ENCODE data around the gene ZBED4. TPM values are rescaled to one million over a fixed set of nuclear protein-coding genes. Genes with fewer than 3 reads are reported as not detected.

ZBED4 gene
- total and polyA plus RNA-seq, 2 of the 13 experiments (the other 11 are each of a cell fraction or from before 2014, with no cell fraction given) = 5.4 to 9.6 TPM

DNA sequence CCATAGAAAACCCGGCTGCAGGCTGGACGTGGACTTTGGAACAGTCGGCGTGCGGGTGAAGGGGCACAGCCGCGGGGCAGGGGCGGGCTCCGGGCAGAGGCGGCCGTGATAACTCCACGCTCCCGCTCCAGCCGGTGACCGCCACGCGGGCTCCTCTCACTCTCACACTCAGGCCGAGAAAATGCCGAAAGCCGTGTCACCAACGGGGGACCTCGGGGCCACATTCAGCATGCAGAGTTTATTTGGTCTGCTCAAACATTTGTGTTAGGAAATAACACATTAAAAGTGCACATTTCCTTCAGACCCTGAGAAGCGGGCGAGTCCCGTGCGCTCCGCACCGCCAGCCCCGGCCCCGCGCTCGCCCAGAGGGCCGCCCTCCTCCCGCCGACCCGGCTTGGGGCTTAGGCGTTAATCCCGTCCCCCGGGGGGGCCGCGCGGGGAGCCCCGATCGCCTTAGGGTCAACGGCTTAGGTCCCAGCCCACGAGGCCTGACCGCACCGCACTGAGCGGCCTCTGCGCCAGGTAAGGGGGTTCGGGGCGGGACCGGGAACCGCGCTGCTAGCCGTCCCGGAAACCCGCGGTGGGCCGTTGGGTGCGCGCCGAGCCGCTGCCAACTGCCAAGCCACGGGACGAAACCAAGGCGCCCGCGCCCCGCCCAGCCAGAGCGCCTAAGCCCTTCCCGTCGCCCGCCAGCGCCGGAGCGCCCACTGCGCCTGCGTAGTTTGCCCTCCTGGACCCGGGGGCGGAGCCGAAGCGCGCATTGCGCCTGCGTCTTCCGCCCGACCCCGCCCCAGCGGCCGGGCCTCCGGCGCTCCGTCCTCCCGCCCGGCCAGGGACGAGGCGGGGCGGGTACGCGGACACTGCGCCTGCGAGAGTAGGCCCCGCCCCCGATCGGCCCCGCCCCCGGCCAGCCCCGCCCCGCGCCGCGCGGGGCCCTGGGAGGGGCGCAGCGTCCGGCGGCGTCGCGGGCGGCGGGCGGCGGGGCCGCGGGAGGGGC is at the start of gene ZBED4 (continued):
- TF ChIP-seq SYNCRIP (IDR thresholded peaks at IDR 0.05; ENCODE audit: insufficient read depth, low read depth, low read length) = no peak
- TF ChIP-seq ZNF556 (CRISPR knock-in tag; IDR thresholded peaks at IDR 0.05; ENCODE audit: borderline replicate concordance) = no peak
- no peak for TF ChIP-seq ZNF367 (CRISPR knock-in tag; IDR thresholded peaks at IDR 0.05; ENCODE audit: borderline replicate concordance)
- peak; percentile 42; the same call in 1 of the 2 replicates for TF ChIP-seq ZMYM4 (CRISPR knock-in tag; IDR thresholded peaks at IDR 0.05)
- peak; percentile 91 for TF ChIP-seq ZNF709 (CRISPR knock-in tag; IDR thresholded peaks at IDR 0.05)
- no peak for TF ChIP-seq NCOA2 (CRISPR knock-in tag; IDR thresholded peaks at IDR 0.05)
- peak; percentile 68 for TF ChIP-seq HOXD1 (CRISPR knock-in tag; IDR thresholded peaks at IDR 0.05)
- no peak; the same call in 1 of the 2 replicates for TF ChIP-seq GATAD1 (CRISPR knock-in tag; IDR thresholded peaks at IDR 0.05)
- TF ChIP-seq RFXAP (CRISPR knock-in tag; IDR thresholded peaks at IDR 0.05; ENCODE audit: borderline replicate concordance) = peak; percentile 76; the same call in 1 of the 2 replicates
- no peak for TF ChIP-seq TCF7 (IDR thresholded peaks at IDR 0.05; ENCODE audit: low read depth)
- TF ChIP-seq ZSCAN9 (CRISPR knock-in tag; IDR thresholded peaks at IDR 0.05; ENCODE audit: borderline replicate concordance) = 0 out of 2 replicates have a peak, but pooled peaks have one; percentile 29
- no peak for TF ChIP-seq SP140L (CRISPR knock-in tag; IDR thresholded peaks at IDR 0.05; ENCODE audit: borderline replicate concordance)
- TF ChIP-seq MIXL1 (CRISPR knock-in tag; IDR thresholded peaks at IDR 0.05) = no peak
- no peak for TF ChIP-seq ZNF468 (CRISPR knock-in tag; IDR thresholded peaks at IDR 0.05)
- TF ChIP-seq, protein P1, sequence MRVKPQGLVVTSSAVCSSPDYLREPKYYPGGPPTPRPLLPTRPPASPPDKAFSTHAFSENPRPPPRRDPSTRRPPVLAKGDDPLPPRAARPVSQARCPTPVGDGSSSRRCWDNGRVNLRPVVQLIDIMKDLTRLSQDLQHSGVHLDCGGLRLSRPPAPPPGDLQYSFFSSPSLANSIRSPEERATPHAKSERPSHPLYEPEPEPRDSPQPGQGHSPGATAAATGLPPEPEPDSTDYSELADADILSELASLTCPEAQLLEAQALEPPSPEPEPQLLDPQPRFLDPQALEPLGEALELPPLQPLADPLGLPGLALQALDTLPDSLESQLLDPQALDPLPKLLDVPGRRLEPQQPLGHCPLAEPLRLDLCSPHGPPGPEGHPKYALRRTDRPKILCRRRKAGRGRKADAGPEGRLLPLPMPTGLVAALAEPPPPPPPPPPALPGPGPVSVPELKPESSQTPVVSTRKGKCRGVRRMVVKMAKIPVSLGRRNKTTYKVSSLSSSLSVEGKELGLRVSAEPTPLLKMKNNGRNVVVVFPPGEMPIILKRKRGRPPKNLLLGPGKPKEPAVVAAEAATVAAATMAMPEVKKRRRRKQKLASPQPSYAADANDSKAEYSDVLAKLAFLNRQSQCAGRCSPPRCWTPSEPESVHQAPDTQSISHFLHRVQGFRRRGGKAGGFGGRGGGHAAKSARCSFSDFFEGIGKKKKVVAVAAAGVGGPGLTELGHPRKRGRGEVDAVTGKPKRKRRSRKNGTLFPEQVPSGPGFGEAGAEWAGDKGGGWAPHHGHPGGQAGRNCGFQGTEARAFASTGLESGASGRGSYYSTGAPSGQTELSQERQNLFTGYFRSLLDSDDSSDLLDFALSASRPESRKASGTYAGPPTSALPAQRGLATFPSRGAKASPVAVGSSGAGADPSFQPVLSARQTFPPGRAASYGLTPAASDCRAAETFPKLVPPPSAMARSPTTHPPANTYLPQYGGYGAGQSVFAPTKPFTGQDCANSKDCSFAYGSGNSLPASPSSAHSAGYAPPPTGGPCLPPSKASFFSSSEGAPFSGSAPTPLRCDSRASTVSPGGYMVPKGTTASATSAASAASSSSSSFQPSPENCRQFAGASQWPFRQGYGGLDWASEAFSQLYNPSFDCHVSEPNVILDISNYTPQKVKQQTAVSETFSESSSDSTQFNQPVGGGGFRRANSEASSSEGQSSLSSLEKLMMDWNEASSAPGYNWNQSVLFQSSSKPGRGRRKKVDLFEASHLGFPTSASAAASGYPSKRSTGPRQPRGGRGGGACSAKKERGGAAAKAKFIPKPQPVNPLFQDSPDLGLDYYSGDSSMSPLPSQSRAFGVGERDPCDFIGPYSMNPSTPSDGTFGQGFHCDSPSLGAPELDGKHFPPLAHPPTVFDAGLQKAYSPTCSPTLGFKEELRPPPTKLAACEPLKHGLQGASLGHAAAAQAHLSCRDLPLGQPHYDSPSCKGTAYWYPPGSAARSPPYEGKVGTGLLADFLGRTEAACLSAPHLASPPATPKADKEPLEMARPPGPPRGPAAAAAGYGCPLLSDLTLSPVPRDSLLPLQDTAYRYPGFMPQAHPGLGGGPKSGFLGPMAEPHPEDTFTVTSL (CRISPR knock-in tag; IDR thresholded peaks at IDR 0.05; ENCODE audit: borderline replicate concordance) = peak; percentile 51; the same call in 1 of the 2 replicates
- TF ChIP-seq NFE2L1 (CRISPR knock-in tag; IDR thresholded peaks at IDR 0.05; ENCODE audit: borderline replicate concordance) = no peak
- no peak; the same call in 1 of the 2 replicates for TF ChIP-seq HMG20B (CRISPR knock-in tag; conservative IDR thresholded peaks at IDR 0.05)
- TF ChIP-seq, protein P2, sequence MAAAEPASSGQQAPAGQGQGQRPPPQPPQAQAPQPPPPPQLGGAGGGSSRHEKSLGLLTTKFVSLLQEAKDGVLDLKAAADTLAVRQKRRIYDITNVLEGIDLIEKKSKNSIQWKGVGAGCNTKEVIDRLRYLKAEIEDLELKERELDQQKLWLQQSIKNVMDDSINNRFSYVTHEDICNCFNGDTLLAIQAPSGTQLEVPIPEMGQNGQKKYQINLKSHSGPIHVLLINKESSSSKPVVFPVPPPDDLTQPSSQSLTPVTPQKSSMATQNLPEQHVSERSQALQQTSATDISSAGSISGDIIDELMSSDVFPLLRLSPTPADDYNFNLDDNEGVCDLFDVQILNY (CRISPR knock-in tag; conservative IDR thresholded peaks at IDR 0.05) = no peak
- no peak for TF ChIP-seq SIX4 (CRISPR knock-in tag; IDR thresholded peaks at IDR 0.05)
- TF ChIP-seq, protein P3, sequence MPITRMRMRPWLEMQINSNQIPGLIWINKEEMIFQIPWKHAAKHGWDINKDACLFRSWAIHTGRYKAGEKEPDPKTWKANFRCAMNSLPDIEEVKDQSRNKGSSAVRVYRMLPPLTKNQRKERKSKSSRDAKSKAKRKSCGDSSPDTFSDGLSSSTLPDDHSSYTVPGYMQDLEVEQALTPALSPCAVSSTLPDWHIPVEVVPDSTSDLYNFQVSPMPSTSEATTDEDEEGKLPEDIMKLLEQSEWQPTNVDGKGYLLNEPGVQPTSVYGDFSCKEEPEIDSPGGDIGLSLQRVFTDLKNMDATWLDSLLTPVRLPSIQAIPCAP (CRISPR knock-in tag; IDR thresholded peaks at IDR 0.05; ENCODE audit: low read depth) = no peak

All from HepG2 (cell line).